ENCODE data around the gene SATB2.

Gene SATB2

DNA sequence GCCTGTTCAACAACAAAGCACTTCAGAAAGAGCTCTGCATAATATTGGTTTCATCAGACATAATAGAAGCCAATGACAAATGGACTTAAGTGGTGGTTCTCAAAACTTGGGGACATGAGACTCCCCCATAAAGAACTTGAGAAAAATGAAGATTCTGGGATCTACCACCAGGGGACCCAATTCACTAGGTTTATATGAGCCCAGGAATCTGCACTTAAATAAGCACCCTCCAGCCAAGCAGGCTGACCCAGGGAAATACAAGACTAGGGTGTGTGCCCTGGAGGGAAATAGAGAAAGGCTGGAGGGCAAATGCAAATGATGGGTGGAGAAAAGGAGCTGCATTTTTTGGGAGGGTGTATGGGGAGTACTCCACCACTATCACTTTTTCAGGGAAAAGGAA, 52.5 kb downstream of the SATB2 start:
- peak; percentile 25 for DNase-seq (ENCODE audit: low read depth)

DNA sequence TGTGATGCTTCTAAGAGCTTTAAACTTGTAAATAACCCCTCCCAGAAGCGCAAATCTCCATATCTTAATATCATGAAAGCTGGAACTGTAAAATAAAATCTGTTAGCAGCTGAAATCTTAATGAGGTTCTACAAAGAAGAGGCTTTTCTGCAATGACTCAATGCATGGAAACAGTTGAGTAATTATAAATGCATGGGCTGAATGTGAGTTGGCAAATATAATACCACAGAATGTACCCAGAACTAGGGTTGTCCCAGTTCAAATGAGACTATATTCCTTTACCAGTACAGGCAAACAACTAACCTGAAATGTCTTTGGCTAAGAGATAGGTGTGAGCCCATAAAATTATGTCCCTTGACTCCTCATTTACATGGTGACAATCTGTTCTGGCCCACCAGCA, 52.9 kb downstream of the SATB2 start:
- DNase-seq (ENCODE audit: low read depth), result peak; percentile 65

DNA sequence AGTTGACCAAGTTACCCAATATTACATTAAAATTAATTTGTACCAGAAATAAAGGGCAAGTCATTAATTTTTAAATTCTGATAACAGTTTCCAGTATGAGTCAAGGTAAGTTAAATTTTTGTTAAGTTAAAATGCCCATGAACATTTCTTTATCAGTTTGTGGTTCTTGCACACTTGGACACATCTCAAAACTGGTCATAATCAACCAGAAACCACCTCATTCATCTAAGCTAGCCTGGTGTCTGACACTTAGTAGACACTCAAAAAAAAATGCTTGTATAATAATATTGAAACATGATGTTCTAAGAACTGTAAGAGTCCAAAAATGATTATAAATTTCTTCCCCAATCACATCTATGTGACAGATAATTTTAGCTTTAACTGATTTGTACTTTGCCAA, 62.4 kb downstream of the SATB2 start:
- DNase-seq (ENCODE audit: low read depth), result no peak

DNA sequence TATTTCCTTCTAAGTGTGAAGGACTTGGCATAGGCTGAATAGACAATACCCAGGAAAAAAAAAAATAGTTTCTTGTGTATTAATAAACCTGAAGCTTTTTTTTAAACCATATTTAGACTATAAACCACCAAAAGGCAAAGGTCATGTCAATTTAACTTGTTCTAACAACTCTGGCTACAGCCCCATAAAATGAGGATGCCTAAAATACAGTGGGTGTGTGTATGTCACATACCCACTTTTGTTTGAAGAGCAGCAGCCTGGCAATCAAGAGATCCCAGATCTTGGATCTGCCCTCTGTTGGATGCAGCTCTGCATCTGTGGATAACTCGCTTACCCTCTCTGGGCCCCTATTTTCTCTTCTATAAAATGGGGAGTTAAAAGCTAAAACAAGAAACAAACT, 65.4 kb downstream of the SATB2 start:
- DNase-seq (ENCODE audit: low read depth), result peak; percentile 6

DNA sequence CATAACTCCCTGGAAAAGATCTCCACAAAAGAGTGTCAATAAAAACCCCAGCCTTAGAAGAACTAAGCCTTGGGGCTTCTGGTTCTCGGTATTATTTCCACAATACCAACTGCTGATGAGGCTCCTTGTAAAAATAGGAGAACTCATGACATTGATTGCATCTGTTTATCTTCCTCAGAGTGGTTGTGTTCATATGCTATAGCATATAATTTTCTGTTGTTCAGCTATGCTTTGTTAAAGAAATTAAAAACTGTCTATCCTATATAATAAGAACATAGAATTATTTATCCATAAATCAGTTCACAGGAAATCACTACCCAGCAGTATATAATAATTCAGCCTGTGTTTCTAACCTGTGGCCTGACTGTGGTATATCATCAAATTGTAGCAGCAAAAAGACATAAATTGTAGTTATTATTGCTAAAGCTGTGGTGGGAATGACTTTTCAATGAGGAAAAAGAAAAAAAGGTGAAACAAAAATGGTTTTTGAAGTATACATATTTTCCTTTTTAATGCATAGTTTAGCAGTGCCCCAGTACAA, 68.9 kb downstream of the SATB2 start:
- DNase-seq (ENCODE audit: low read depth), result no peak

DNA sequence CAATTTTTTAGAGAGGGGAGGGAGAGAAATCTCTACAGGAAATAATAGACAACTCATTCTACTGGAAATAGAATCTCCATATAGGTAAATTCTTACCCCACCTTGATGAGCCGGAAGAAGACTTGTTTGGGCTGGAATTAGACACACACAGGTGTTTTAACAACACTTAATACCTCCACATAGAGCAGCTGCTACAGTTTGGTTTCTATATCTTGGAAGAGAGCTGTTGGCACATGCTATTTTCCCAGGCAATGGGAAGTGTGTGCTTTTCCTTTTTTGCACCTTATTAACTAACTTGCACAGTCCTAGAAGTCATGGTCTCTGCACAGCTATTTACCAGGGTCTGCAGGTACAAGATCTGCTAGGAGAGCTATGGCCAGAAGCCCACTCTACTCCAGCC, 73.7 kb downstream of the SATB2 start:
- no peak for DNase-seq (ENCODE audit: low read depth)

DNA sequence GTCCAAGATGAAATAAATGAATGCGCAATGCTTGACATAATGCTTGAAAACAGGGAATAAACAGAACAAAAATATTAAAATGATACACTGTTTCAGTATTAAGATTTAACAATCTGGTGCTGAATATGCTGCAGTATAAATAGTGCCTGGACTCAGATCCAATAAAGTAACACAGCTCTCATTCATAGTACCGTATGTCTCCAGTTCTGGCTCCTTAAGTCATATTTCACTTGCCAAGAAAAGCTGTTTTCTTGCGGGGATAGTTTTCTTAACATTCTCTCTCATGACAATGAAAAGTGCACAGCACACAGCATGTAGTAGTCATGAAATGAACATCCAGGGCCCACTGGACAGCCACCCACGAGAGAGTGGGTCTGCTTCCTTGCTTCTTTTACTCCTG, 74.7 kb downstream of the SATB2 start:
- DNase-seq (ENCODE audit: low read depth), result no peak

DNA sequence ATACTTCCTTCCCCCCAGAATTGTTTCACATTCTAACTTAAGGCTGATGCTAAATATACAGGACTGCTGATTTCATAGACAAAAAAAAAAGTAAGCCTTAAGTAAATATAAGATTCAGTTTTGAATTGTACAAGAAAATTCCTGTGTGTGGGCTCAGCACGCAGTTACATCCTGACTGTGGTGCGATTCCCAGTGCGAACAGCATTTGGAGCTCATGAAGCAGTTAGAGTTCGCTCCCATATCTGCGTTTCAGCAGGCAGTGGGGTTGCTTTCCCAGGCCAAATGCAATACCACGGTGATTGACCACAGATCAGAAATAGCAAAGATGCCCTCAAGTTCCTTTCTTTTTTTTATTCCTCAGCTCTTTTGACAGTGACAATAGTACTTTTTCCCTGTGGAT, 75.6 kb downstream of the SATB2 start:
- peak; percentile 7 for DNase-seq (ENCODE audit: low read depth)

DNA sequence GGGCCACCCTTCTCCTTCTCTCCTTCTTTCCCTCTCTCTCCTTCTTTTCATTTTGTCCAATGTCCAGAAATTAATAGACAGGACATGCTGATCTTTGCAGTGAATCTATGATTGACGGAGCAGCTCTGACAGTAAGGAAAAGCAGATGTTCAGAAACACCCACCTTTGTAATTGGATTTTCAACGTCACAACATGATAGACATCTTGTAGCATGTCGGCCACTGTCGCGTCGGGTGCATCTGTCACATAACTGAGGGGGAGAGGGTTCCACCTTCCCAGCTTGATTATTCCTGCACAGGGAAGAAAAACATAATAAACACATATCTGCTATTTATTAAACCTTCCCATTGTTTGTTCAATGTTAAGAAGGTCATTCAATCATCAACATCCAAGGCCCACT, 76.2 kb downstream of the SATB2 start:
- DNase-seq (ENCODE audit: low read depth), result no peak

DNA sequence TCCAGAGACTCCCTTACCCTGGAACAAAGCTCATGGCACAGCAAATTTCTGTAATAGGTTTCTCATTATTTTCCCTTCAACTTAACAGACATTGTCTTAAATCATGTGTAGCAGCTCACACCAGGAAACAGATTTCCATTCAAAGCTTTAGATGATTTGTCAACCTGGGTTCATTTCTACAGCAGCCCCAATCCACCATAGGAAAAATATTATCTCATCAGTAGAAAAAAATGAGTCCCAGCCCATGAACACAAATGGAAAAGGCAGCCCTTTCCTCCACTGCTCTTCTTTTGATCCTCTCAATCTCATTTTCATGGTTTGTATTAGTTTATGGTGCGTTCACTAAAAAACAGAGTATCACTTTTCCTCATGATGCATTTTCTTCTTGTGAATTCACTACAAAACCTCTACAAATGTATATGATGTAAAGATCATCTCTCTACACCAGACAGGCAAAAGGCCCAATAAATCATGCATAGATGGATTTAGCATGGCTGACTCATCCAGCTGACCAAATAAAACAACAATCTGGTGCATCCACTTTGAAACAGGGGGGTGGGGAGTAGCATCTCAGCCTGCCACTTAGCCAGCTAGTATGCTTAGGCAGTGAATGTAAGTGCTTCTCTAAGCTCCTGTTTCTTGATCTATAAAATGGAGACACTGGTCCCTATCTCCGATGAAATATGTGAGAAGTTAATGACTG, 78.6 kb downstream of the SATB2 start:
- DNase-seq (ENCODE audit: low read depth), result peak; percentile 83

DNA sequence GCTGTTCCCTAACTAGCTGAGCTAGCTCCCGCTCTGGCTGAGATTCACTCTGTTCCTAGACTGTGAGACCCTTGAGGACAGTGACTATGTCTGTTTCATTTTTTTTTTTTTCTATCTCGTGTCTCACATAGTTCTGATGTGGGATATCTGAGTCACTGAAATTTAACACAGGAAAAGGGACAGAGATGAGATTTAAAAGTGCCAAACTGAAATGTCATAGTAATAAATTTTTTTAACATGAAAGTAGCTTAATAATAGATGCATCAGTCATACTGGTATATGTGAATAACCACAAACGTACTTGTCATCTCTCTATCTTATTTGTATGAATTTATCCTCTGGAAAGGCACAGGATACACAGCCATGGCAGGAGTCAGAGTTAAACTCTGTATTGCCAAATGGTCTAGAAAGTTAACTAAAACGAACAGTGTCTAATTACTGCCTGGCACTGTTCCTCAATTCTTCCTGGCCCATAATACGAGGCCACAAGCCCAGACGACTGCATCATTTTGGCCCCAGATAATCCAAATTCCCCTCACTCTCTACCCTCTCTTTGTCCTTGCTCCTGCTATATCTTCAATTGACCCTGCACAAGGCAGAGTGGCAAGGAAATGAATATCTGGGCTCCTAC, 87.5 kb downstream of the SATB2 start:
- DNase-seq (ENCODE audit: low read depth), result peak; percentile 85

DNA sequence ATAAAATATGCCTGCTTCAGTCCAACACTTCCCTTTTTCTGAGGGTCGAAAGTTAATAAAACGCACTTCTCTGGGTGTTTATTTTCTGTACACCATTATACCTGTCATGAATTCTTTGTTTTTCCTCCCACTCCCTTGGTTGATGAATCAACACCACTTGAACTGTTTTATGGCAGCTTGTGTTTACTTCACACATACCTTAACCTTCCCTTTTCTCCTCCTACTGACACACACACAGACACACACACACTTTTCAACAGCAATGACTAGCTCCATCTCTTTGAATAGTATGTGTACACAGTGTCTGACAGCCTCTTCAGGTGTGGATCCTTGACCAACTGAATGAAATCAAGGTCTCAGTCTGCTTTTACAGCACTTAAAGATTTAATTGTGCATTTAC, 91.3 kb downstream of the SATB2 start:
- peak; percentile 11 for DNase-seq (ENCODE audit: low read depth)

DNA sequence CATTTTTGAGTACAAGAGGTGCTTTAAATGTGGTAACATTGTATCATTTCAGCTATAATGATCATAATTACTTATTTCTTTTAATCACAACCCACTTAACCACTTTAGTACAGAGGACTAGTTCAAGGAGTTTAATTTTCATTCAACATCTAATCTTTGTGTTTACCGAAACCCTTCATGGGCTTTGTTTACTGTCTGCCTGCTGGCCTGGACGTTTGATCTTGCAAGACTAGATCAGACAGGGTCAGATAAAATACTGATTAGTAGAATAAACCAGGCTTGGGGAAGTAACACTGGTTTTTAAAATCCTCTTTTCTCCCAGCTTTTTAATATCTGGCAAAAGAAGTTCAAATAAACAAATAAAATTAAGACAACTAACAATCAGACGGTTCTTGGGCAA, 93.6 kb downstream of the SATB2 start:
- no peak for DNase-seq (ENCODE audit: low read depth)

DNA sequence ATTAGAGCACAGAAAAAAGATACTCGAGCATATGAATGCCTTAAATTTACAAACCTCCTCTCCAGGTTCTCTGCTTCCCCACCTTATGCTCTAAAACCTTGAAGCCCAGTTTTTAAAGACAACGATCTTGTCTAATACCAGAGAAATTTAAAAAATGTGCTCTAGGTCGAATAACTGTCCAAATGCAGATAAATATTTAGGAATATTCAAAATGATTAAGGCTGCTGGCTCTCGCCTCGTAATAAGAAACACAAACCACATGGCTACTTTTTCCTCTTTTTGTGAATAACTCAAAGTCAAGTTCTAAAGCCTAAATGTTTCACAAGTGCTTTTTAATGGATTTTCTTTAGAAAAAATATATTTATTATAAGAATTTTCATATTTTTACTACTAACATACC, 101.3 kb downstream of the SATB2 start:
- peak; percentile 24 for DNase-seq (ENCODE audit: low read depth)

DNA sequence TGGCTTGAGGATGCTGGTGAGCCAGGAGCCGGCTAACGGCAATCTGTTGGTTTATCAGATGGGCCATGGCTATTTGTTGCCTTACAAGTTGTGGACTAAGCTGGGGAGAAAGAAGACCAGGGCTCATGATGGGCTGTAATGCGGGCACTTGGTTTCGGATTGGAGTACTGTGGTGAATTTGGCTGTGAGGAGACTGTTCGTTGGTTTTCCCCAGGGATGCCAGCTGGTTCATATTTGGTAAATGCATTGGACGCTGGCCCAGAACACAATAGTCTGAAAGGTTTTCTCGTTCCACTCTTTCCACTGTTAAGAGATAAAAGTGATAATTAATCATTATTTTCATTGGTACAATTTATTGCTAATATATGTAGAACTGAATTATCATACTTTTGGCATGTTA, 108.9 kb downstream of the SATB2 start:
- DNase-seq (ENCODE audit: low read depth), result no peak

DNA sequence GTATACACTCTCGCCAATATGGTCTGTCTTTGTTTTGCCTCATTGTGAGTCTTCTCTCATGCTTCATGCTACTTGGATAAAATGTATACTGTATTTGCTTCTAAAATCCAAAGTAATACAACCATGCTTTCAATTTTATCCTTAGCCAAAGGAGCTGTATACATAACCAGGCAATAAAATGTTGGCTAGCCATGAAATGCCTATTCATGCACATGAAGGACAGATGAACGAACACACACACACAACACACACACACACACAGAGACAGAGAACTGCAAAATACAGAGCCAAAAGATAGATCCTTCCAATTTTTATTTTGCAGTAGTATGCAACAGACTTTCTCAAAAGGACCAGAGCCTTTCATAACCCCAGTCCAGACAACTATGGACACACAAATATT, 113.7 kb downstream of the SATB2 start:
- DNase-seq (ENCODE audit: low read depth), result no peak

DNA sequence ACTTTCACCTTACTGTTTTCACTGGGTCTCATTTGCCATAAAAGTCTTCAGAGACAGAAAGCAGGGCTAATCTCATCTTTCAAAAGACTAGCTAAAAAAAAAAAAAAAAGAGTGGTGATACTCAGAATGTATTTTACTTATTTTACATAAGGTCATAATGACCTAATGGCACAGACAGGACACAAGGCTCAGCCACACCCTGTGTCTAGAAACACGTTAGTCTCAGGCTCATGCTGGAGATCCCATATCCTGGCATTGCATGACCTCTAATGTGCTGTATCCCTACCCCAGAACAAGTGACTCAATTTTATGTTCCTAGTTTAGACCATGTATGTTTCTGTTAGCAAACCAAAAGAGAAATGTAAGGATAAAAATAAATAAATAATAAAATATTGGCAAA, 115.4 kb downstream of the SATB2 start:
- no peak for DNase-seq (ENCODE audit: low read depth)

DNA sequence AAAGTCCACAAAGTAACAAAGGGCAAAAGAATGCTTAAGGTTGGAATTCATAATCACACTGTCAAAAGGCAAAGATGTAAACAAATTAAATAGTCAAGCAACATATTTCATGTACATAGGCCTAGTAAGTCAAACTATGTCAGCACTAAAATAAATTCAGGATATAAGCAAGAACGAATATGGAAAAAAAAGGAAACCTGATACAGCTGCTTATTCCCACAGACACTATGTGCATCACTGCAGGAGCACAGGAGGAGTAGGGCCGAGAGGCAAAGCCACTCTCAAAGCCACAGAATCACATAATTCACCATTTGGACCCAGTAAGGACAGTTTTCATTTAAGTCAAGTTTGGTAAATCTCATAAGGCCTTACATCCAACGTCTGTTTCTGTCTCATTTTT, 116.6 kb downstream of the SATB2 start:
- DNase-seq (ENCODE audit: low read depth), result no peak

DNA sequence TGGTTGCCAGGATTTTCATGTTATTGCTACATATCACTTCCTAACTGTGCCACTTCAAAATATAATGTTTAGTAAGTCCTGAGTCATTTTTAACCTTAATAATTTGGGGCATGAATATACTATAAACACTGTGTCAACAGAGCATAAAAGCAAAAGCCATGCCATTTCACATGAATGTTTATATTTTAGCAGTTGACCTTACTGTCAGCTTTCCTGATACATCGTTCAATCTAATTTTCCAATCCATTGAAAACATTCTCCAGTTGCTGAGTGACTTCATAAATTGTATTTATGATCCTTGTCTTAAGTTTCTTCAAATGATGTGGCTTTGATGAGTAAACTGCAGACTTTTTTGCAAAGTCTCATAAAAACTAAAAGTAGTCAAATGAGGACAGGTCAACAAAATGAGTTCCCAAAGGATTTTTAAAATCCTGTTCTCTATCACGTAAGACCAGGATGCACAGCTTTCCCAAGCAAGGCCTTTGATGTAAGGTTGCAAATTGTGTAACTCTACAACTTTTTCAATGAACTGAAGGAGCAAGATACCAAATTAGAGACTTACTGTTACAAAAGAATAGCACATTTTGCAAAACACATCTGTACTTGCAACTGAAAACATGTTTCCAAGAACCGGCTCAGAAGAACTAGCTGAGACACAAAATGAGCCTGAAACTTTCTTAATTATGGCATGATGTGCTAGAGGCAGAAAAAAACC, 117.7 kb downstream of the SATB2 start:
- peak; percentile 49 for DNase-seq (ENCODE audit: low read depth)

DNA sequence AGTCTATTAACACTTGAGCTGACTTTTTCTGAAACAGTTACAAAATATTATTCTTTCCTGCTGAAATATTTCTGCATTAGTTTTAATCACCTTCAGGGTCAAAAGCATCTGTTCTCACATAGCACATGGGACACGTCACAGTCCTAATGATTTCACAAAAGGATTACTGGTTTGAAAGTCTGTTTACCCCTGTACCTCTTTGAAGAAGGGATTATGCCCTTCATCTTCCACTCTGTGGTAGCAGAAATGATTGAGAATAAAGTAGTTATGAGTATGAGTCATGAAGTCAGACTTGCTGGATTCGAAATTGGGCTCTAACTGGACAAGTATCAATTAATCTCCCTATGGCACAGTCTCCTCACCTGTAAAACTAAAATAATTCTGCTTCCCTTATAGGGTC, 121.2 kb downstream of the SATB2 start:
- no peak for DNase-seq (ENCODE audit: low read depth)

DNA sequence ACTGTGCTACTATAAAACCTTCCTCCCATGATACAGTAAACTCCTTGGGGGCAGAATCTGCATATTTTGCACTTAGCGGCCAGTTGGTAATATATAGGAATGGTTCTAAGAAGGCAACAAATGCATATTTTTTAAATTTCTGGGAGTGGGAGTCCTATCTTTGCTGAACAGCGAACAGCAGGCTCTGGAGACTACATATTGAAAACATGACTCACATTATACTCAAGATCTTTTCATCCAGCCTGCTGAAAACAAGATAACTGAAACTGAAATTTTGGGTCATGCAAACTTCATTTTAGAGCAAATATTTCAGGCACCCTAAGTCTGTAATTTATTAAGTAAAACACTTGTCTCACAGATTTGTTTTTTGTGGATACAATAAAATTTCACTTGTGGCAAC, 122.2 kb downstream of the SATB2 start:
- DNase-seq (ENCODE audit: low read depth), result no peak

DNA sequence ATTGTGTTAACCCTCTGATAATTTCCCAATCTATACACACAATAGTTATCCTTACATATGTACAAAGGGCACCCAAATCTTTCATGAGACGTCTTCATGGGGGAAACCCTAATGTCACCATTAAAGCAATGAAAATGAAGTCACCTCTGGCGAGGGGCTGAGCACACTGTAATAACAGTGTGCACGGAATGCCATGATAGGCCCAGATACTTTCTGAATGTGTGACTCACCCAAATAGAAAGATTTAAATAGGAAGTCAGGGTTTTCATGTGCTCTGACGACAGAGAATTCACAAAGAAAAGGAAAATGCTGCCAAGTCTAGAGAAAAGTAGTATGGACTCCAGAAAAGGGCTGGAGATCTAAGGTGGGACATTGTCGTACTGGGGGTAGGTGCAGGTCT, 128.3 kb downstream of the SATB2 start:
- peak; percentile 11 for DNase-seq (ENCODE audit: low read depth)

DNA sequence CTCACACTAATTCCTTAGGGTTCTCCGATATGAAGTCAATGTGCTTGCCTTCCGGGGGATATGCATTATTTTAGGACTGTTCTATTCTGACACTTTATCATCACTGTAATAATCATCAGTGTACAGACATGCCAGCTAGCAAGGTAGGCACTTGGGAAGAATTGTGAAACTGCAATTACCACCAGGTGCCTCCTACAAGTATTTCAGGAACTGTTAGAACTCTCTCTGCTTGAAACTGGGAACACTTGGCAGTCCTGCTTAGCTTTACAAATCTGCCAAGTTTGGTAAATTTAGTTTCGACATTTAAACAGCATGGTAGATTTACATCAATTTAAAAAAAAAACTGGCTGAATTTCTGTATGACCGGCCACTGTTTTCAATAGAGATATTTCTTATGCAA, 128.7 kb downstream of the SATB2 start:
- DNase-seq (ENCODE audit: low read depth), result no peak

All from EH (cell line).